Activated CD4-positive, alpha-beta T cell treated with anti-CD3 and anti-CD28 coated beads for 48 hours (primary cell): ENCODE data around the gene CD47.

Experiments
- DNase-seq: peaks from one replicate; pipeline ENCODE4 v3.0.0-alpha.2; 2020

The CD47 gene

DNA sequence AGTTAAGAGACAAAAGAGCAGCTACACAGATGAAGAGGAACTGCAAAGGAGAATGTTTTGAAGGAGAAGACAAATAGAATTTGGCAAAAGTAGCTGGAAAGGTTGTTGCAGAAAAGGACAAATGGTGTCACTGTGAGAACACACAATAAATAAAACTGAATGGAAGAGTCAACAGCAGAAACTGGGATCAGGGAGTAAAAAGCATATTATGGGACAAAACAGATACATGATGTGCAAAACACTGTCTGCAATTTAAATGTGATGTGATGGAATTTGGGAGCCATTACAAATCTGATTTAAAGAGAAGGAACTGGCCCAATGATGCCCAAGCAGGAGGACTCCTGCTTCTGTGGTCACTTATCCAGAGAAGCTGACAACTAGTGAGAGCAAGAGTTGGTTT is 46.1 kb downstream of the CD47 start:
- no peak for DNase-seq

DNA sequence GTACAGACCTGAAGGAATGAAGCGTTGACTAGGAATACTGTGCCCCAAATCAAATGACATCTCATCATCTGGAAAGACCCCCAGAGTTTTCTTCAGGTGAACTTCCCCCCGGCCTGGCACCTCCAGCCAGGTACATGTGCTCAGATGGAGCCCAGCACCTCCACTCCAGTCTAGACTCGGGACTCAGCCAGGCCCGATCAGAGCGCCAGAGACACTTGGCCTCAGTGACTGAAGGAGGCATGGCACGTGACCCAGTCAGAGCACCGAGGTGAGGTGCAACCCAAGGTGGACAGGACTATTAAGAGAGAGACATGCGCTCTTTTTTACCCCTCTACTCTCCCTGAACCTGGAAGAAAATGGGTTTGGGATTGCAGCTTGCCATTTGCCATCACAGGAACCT is 48.5 kb downstream of the CD47 start:
- DNase-seq, result no peak

DNA sequence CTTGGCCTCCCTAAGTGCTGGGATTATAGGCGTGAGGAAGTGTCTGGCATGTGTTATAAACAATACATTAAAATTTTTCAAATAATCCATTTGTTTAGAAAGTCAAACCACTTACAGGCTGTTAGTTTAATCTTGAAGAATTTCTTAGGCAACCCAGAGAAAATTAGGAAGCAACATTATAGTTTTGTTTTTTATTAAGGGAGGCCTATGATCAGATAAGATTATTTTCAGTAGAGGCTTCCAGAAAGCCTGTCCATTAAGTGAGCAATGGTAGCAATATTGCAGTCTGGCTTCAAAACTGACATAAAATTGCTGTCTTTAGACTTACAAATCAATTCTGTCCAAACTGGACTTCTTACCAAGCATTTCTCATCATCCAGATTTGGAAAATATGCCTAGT is 49.6 kb downstream of the CD47 start:
- DNase-seq, result no peak

DNA sequence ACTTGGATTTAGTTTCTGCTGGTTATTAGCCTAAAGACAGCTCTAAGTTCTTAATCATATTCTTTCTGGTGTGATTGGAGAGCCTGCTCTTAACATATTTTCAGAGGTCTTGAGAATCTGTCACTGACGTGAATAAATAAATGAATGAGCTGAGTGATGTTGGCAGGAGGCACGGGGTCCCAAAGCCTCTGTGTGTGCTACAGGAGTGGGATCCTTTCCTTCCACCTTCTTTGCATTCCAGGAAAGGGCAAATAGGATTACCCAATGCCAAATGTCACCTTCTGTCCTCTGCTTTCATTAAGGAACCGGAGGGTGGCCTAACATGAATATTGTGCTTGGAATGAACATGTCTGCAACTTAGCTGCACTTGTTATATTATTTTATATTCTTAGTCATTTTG is 53.1 kb downstream of the CD47 start:
- DNase-seq, result no peak

DNA sequence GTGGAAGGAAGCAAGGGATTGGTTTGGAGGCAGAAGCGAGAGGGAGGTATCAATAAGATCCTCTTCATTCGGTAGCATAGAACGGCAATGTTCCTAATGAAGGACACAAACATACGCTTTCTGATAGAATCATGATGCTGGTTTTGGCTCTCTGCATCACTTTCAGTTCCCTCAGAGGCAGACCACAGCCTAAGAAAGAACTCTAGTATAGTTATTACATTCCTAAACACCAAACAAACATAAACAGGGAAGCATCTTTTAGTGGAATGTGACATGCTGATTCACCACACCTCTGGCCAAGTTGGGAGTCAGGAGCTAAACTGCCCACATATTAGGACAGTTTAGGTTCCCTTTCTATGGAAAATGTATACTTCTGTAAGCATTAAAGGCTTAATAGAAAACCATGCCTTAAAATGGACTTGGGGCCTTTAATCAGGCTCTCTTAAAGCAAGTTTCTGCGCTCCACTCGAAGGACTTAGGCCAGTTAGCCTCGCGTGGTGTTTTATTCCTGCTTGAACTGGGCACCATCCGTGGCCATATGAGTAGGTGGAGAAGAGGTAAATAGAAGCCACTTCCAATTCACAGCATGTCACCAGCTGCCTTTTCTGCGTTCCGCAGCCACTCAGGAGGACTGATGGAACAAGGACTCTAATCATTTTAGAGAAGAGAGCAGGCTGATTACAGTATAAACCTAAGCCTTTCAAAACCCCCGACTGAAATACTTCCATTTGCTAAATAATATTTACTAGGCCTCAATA is 53.7 kb downstream of the CD47 start:
- no peak for DNase-seq

DNA sequence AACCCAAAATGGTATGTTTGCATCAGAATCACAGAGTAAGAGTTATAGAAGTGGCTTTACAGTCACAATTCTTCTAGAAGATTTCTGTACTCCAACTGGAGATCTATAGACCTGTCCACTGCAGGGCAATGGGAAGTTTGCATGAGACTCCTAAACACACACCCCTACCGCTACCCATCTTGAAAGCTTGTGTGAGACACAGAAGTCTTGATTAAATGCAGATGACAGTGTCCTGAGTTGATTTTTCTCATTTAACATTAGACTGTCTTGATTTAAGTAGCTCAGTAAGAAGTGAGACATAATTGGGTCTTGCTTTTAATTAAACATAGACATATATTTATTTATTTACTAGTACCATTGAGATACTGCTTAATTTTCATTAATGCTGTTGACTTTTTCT is 54.4 kb downstream of the CD47 start:
- DNase-seq, result no peak

DNA sequence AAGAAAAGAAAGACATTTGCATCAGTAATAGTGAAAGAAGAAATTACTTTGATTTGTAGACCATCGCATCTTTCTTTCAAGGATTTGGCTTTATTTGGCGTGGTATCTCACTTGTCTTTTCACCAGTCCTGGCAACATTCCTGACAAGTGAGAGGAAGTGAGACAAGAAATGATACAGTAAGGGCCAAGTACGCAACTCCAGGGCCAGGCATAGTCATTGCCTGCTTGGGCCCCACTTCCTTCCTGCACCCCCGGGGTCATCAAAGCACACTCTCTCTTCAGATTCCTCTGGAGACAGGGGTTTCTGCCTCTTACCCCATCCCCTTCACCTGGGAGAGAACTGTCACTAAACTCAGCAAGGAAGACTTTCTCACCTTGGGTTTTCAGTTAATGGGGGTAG is 55.1 kb downstream of the CD47 start:
- no peak for DNase-seq

DNA sequence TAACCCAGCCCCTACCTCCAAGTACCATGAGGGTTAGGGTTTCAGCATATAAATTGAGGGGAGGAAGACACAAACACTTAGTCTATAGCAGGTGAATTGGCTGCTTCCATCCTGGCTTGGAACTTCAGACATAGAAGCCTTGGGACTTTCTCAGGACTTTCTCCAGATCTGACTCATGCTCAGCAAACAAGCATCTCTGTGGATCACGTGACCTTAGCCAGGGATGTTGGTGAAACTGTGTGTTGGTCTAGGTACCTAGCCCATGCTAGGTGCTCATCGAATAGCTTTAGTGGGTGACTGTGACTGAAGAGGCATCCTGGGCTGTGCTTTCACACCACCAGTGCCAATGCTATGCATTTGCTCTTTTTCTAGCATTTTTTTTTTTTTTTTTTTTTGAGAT is 58.9 kb downstream of the CD47 start:
- no peak for DNase-seq

DNA sequence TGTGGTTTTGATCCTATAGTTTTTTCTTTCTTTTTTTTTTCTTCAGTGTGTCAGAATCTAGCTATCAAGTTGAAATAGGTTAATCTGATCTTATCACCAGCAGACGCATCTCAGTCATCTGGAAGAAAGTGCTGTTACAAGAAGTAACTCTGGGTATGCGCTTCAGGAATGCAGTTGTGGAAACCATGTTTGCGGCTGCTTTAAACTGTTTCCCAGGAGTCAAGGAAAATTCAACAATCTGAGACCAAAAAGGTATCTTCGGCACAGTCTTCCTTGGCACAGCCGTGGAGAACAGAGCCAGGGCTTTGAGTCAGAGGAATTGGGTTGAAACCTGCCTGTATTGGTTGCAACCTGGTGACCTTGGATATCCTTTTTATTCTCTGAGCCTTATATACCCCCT is 59.9 kb downstream of the CD47 start:
- DNase-seq, result no peak

DNA sequence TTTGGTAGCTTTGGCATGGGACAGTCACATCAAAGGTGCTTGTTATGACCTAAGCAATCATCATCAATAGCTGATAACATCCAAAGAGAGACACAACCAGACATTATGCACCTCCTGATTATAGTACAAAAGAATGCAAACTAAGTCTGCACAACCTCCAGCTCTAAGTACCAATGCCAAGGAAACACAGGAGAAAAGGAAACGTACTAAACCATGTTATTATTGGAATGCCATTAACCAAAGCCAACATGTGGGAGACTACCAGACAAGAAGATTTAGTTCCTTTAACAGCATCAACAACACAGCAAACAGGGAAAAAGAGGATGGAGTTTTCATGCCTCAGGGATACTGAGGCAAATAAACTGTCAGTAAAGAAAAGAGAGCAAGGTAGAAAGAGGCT is 61.4 kb downstream of the CD47 start:
- DNase-seq, result no peak

DNA sequence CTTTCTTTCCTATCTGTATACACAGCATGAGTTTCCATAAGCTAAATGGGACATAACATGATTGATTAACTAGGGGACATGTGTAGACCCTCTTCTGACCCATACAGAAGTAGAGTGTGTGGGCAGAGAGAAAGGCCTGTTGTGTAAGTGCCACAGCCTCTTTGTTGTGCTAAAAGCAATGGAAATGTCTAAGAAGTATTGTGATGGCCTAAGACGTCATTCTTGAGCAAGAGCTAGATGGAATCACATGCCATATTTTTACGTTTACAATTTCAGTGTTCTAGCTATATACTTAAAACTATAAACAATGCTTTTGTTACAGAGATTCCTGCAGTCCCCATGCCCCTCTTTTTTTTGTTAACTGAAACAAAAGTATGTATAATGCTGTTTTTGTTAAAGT is 61.9 kb downstream of the CD47 start:
- no peak for DNase-seq

DNA sequence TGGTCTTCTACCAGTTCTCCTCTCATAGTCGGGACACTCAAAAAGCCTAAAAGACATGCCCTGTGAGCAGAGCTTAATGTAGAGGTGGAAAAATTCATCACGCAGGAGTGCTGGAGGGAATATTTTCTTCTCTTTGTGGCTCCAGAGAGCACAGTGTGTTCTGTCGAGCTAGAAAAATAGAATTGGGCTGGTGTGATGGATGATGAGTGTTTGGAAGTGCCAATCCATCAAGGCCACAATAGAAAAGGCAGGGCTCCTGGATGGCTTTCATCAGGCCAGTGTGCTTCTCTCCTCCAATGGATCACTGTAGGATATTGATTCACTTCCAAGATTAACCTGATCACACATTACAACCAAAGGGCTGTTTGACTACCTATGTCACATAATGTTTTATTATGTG is 65.7 kb downstream of the CD47 start:
- no peak for DNase-seq

DNA sequence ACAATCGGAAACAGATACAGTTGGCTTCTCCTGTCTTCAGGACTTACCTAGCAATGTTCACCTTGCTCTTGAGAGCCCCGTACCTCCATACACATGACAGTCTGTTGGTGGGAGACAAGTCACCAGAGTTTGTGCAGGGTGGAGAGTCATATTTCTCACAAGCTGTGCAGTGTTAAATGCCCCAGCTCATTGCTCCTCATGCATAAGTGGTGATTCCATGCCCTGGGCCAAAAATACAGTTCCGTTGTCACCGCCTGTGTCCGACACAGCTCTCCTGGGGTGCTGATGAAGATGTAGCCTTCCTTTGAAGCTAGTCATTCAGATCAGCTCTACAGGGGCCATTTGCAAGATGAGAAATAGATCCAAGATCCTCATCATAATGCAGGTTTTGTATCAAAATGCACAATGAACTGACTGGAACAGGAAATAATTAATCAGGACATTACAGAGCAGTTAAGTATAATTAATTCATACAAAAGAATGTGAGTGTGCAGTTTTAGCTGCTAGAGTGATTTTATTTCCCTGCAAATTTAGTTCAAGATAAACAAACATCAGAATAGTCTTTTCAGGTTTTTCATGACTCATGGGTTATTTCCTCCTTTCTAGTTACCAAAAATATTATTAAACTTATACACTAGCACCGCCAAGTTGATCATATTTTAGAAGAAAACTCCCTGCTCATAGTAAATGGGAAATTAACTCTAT is 66.5 kb downstream of the CD47 start:
- DNase-seq, result no peak

DNA sequence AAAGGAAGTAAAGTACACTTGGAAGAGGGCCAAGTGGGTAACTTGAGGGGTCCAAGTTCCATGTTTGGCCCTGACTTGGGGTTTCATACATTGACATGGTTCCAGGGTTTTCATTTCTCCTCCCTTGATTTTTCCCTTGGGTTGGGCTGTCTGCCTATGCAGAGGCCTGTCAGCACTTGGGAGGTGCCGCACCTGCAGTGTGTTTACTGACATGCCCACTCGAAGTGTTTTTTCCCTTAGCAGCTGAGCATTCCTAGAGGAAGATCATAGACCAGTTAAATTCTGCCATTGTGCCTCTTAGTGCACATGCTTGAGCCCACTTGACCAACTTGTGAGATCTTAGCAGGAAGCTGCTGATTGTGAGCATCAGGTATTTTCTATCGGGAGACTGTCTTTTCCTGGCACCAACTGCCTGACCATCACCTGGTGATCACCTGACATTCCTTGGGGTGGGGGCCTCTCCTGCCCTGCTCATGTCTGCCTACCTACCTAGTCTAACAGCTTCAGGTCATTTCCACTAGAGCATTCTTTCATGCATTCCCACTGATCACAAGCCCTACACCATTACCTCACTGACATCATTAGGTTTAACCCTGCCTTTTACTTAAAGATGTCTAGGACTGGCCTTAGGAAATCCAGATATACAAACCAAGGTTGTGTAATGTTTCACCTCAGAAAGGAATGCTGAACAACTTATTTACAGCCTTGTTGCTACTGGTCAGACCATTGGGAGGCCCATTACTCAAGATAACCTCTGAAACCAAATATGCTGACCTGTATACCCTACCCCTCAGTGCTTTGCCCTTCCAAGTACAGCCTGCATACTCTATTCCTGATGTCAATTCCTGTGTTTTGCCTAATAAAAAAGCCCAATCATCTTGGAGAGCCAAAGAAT is 68.3 kb downstream of the CD47 start:
- DNase-seq, result no peak

DNA sequence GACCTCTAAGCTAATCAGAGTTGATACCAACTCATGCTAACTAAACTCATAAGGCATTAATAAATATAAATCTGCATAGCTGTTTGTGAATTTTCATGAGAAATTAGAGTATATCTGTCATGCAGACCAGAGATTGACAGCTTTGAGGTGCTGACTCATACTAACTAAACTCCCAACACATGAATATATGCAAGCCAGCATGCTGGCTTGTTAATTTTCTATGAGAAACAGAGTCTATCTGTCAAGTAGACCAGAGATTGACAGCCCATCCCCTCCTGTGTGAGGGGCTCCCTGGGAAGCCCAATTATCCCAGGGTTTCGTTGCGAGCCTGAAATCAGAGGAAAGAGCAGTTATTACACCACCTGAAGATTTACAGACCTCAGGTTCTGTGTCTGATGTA is 69.3 kb downstream of the CD47 start:
- DNase-seq, result no peak

DNA sequence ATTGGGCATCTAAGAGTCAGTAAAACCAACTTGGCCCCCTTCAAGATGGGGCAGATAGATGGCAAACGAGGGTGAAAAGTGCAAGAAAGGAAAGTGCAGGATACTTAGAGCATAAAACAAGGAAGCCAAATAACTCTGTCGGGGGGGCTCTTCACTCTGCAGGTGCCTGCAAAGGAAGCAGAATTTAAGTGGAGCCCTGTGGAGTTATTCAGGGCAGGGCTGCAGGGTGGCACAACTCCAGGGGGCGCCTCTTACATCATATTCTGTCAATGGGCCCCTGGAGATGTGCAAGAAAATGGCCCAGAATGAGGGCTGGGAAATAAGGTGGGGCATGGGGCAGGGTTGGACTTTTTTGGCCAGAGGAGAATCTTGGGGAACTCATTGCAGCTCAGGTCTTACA is 69.7 kb downstream of the CD47 start:
- DNase-seq, result no peak

DNA sequence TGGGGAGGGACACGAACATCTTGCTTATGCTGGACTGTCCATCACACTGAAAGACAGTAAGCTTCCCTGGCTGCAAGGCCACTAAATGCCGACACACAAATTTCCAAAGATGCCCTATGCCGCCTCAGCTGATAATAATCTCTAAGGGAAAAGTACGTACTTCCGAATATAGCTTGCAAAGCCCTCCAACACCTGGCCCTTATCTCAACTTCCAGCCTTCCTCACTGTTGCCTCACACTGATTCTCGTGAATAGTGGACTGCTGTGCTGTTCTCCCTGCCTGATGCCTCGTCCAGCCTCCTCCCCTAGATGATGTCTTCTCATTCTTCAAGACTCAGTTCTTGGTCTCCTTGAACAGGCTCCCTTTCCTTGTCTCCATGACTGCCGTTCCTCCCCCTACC is 72.3 kb downstream of the CD47 start:
- no peak for DNase-seq

DNA sequence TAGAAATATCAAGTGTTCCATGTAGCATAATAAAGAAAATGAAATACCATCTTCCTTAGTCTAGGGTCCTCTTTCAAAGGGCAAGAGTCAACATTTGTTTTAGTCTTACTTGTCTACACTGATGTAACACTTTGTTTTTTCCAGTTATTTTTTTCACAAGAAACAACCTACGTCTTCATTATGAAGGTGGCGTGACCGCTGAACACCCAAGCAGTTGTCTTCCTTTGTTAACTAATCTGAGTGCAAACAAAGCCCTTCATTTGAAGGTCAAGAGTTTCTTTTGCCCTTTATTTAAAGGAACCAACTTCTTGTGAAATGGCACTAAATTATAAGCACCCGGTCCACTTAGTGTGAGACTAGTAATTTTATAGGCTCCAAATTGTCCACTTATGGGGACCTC is 73.2 kb downstream of the CD47 start:
- DNase-seq, result no peak

DNA sequence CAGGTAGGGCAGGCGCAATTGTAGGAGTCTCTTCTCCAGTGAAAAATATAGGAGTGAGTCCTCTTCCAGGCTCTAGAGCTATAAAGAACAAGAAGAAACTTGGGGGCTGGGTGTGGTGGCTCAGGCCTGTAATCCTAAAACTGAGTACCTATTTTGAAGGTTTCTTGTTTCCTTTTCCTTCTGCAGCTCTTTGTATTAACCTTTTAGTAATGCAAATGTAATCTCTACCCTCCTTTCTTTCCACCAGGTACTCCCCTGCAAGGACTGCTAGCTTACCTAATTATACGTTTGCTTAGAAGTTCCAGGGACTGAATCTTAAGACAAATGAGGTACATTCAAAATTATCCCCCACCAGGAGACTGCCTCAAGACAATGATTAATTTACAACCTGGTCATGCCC is 75.9 kb downstream of the CD47 start:
- no peak for DNase-seq

DNA sequence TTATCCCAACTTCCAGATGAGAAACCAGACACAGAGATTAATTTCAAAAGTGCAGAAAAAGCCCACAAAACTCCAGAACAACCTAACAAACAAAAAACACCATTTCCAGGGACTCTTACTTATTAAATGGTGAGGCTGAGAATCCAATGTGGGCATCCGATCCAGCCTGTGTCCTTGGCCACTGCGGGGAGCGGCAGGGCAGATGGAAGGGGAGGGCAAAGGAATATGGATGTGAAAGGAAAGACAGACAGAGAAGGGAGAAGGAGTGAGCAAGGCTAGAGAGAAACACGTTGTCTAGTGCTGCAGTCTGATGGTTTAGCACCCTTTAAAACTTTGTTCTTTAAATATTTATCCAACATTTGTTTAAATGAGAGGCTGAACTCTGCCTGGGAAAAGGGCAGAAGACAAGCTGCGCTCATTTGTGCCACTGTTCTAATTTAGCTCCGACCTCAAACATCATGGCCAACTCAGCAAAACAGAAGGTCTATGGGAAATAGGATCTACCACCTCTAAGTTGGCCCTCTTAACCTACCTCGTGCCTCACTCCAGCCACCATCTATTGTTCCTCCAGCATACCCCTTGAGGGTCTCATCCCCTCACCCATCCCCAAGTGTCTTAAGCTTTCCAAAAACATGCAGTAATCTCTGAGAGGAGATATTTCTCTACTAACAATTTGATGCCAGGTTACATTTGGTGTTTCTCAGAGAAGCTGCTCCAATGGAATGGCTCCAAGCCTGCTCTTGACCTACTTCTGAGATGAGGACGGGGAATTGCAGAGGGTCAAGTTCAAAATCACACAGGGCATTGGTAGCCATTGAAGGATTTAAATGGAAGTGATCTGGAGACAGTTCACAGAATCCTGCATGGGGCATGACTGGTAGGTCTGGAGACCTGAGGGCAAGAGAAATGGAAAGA is 77.4 kb downstream of the CD47 start:
- DNase-seq, result no peak

DNA sequence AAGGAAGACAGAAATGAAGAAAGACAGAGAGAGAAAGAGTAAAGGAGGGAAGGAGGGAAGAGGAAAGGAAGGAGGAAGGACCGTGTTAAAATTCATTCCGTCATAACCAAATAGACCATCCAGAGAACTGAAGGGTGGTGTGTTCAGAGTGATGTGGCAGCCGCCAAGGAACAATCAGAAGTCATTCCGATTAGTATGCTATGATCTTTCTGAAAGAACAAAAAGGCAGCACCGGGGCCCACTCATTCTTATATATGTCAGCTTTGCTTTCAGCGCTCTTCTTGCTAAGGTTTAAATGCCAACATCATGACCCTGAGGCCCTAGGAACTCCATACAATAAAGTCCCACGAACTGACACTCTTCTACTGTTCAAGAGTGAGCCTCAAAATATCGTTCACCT is 78.5 kb downstream of the CD47 start:
- DNase-seq, result no peak

DNA sequence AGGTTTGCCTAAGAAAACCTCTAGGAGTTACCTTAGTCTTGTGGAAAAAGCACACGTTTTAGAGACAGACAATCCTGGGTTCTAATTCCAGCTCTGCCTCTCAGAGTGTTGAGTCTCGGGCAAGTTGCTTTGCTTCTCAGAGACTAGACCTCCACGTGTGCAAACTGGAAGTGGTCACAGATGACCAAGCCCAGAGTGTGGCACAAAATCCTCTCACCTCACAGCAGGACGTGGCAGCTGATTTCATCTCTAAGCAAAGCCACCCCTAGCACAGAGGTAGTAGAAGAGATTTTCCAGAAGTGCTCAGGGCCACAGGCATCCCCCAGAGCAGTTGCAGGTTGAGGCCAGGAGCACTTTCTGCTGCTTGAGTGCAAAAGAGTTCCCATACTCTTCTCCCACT is 79.2 kb downstream of the CD47 start:
- DNase-seq, result no peak
